HL-60 (cell line): Measurements from ENCODE around the gene KLF16.

ENCODE experiments used
- DNase-seq, 2 experiments: peaks; one replicate each; pipeline ENCODE4 v3.0.0-alpha.2; 2010 to 2020; ENCODE audit warnings: low read depth in 1 of 2, low spot score in 1 of 2
- H3K27ac ChIP-seq: fragments of 250-450 bp; sonication (Bioruptor Pico); replicated peaks from 2 replicates; pipeline ENCODE4 v1.5.1; 2020; ENCODE audit warnings: mild to moderate bottlenecking, moderate library complexity
- H3K27me3 ChIP-seq: fragments of 250-450 bp; sonication (Bioruptor Pico); 2 replicates; pipeline ENCODE4 v1.5.1; 2021; ENCODE audit warnings: mild to moderate bottlenecking, moderate library complexity; ENCODE audit not compliant: insufficient read depth, poor library complexity, severe bottlenecking
- H3K4me3 ChIP-seq: replicated peaks from 2 replicates; pipeline ENCODE4 v1.5.1; 2011; ENCODE audit warnings: mild to moderate bottlenecking, control low read depth, low read length; ENCODE audit not compliant: insufficient read depth
- CTCF ChIP-seq: IDR thresholded peaks from one replicate; pipeline ENCODE4 v1.5.1; 2011; ENCODE audit warnings: low read length, control low read depth, inconsistent platforms; ENCODE audit not compliant: insufficient read depth
- GABPA ChIP-seq: IDR thresholded peaks from 2 replicates; pipeline ENCODE4 v1.6.1; 2012; ENCODE audit warnings: low read depth
- POLR2AphosphoS5 ChIP-seq: IDR thresholded peaks from 2 replicates; pipeline ENCODE4 v1.6.1; 2012; ENCODE audit warnings: low read depth
- REST ChIP-seq: IDR thresholded peaks from 2 replicates; pipeline ENCODE4 v1.6.1; 2012; ENCODE audit warnings: low read depth; ENCODE audit not compliant: insufficient replicate concordance
- SPI1 ChIP-seq: IDR thresholded peaks from 2 replicates; pipeline ENCODE4 v1.6.1; 2012; ENCODE audit warnings: low read depth, mild to moderate bottlenecking, borderline replicate concordance

KLF16 gene

GRCh38 chr19:1846517-1847204, 16.7 kb downstream of the KLF16 start:
- H3K27ac ChIP-seq: peak overlapping the region; percentile 99
- H3K4me3 ChIP-seq: peak overlapping the region; percentile 99
- DNase-seq: no peak
- TF ChIP-seq SPI1: no peak
- TF ChIP-seq POLR2AphosphoS5: no peak
- no peak for TF ChIP-seq GABPA
- TF ChIP-seq REST: no peak
- no peak for TF ChIP-seq CTCF
- no peaks in the 10 kb centered on the region for H3K27me3 ChIP-seq

DNA sequence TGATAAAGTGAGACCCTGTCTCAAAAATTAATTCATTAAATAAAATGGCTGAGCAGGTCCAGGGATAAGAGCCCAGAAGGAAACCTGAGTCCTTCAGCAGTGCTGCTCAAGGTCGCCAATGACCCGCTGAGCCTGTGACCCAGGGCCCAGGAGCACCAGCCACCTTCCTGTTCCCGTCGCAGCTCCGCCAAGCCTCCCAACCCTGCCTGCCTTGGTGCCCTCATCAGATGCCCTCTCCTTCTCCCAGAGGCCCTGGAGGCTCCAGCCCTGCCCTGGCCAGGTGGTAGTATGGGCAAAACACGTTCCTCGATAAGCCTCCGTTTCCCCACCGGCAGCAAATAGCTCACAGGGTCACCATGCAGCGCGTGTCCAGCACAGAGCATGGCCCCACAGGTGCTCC, 17.7 kb downstream of the KLF16 start:
- no peak for TF ChIP-seq GABPA
- 0 out of 2 replicates have a peak, but pooled peaks have one; percentile 17 for TF ChIP-seq POLR2AphosphoS5
- TF ChIP-seq REST: no peak
- no peak for DNase-seq
- Histone ChIP-seq H3K4me3 (no peak overlapping the region), H3K27ac (no peak overlapping the region), H3K27me3 (no peaks in the 10 kb centered on the region)

- H3K4me3 ChIP-seq: no peak overlapping the region
- H3K27ac ChIP-seq: no peak overlapping the region
- H3K27me3 ChIP-seq: no peaks in the 10 kb centered on the region
- TF ChIP-seq POLR2AphosphoS5 (no peak), SPI1 (no peak), CTCF (no peak), REST (no peak), GABPA (no peak)
- DNase-seq: no peak
Measured at GRCh38 chr19:1845125-1845515, 18.3 kb downstream of the KLF16 start.
